Upper lobe of left lung (tissue), 4 donors: ENCODE results near the gene GYG1.

ENCODE experiments used
- POLR2A ChIP-seq, 4 donors: fragments of 450-650 bp; IDR thresholded peaks; one replicate each; pipeline ENCODE4 v1.5.1; 2016 to 2017; ENCODE audit warnings: antibody characterized with exemption in 4 of 4, mild to moderate bottlenecking in 2 of 4
- POLR2AphosphoS5 ChIP-seq, 2 donors: sonication (generic); formaldehyde crosslinking; IDR thresholded peaks; one replicate each; pipeline ENCODE4 v1.5.1; 2017; ENCODE audit warnings: antibody characterized with exemption in 2 of 2

DNA sequence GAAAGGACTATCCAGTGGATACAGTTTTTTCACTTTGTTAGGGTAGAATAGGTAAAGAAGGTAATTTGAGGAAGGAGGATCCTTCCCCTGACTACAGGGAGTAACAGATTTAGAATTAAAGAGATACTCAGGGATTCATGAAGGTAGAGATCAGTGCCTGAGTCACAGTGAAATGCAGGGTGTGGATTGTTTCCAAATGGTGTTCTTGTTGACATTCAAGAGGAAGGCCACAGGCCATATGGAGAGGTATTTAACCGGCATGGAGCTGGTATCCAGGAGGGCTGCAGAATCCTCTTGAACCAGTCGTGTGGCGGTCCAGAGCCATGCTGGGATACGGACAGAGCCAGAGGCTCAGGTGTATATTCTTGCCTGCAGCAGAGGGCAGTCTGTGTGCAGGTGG lies 28.2 kb downstream of the GYG1 start:
- TF ChIP-seq POLR2AphosphoS5 (IDR thresholded peaks at IDR 0.05) (no peak), POLR2A (IDR thresholded peaks at IDR 0.05) (no peak)
